Nucleus accumbens (tissue), 56 donors: ENCODE results near the gene HHATL.
A peak's percentile ranks its signal among the peaks of the same experiment; 100 is the strongest.

Source experiments
- DNase-seq, 56 donors: peaks; one replicate each; lab custom pipeline; 2025; lab: John Stamatoyannopoulos, UW

HHATL gene

DNA sequence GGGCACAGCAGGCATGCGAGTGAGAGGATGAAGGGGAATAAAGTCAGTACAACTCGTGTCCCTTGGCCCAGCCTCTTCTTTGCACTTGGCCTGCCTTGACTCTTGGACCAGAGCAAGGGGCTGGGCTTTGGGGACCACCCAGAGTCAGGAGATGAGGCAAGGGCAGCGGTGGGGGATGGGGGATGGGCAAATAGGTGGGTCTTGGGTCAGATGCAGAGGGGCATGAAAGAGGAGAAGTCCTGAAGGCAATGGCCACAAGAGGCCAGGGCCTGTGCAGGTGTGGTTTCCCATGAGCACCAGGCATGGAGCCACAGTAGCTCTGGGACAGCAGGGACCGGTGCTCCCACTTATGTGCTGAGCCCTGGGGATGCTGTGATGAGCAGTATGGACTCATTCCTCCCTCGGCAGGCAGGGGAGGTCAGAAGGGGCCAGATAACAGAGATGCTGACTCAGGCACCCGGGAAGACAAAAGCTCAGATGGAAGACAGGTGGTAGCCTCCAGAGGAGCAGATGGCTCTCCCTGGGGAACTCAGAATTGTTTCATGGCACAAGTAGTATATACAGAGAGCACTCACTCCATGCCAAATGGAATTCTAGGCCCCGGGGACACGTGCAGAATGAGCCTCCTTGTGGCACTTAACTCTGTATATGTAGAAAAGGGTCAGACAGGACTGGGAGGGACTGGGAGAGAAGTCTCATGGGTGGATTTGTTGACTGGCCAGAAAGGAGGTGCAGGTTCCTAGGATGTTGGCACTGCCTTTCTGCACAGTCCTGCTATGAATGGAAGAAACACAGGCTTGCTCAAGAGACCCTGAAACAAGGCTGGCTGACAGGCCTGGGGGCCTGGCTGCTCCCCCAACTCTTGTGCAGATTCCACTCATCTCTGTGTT is 34.8 kb downstream of the HHATL start:
- DNase-seq: no peak

DNA sequence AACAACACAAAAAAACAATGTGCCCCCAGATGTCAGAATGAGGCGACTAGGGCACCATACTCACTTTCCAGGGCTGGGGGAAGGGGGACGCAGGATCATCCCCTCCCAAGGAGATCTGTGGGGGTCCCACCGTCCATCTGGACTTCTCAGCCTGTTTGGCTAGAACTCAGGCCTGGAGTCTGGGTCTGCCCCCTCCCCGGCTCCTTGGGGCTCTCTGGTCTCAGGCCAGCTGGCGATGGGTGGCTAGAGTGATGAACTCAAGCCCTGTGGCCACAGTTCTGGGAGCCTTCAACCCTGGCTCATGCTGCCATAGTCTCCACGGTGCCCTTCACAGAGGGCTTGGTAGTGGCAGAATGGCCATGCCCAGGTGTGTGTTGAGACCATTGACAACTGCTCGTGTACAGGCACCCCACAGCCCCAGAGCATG is 35.5 kb downstream of the HHATL start:
- DNase-seq: no peak

DNA sequence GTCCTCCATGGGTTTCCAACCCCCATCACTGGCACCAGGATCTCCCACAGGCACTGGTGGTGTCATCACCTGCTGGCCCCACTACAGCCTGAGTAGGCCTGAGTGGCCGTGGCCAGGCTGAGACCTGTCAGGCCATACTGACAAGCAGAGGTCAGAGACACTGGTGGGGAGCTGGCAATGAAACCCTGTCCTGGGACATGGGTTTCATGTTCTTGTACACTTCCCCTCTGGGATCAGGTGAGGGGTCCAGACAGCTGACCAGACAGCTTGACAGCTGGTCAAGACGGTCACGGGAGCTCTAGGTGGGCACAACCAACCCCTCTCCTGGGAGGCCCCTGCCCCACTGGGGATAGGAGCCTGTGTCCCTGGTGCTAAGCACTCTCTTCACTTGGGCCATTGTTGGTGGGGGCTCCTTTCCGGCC is 36.0 kb downstream of the HHATL start:
- DNase-seq: no peak

DNA sequence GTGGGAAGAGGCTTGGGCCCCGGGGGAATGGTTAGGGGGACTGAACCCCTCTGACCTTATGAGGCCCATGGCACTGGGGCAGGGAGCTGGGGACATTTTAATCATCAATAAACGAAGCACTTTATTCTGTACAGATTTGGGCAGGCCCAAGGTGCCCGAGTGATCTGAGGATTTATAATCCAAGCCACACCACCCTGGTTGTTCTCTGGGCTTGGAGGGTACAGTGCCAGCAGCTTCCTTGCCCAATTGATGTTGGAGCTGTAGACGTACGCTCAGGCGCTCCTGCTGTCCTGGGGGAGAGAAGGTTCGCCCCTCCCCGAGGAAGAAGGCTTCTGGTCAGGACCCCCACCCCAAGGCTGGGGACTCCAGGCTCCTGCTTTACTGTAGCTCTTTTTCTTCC is 36.6 kb downstream of the HHATL start:
- DNase-seq: no peak

DNA sequence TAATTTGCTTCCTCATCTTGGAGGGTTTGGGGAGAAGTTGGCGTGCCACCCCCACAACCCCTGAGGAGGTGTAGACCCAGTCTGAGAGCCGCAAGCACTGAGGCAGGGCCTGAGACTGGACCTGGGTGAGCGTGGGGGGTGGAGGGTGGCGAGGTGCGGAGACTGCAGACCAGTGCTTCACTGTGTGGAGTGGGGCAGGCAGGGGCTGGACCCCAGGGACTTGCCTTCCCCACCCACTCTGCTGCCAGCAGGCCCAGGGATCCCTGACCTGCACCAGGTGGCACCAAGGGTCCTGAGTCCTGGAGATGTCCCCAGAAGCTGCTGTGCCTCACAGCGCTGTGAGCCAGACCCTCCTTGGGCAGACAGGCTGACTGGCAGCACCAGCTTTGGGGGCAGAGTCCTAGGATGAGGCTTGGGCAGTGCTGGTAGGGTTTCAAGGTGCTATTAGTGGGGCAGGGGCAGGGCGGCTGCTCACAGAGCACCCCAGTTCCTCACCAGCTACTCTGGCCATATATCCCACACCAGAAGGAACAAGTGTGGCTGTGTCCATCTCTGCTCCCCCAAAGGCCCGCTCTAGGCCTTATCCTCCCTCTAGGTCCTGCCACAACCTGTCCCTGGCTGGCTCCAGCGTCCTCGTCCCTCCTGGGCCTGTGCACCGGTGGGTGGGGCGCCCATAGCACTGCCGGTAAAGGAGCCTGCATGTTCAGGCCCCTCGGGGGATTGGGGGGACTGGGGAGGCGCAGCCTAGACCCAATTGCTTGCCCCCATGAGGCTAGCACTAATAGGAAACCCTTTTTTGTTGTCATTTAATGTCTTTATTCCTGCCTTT is 37.3 kb downstream of the HHATL start:
- DNase-seq: no peak

DNA sequence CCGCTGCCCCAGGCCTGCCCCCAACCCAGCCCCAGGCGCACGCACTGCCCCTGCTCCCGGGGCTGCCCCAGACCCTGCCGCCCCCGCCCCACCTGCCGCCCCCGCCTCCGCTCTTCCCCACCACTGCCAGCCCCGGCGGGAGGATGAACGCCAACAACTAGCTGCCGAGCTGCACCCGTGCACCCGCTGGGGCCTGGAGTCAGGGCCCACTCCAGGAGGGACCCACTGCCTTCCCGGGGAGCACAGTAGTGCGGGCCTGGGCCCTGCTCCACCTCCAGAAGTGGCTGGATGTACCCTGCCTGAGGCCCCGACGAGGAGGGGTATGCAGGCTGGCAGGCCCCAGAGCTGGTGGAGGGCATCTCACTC is 38.2 kb downstream of the HHATL start:
- DNase-seq: no peak

DNA sequence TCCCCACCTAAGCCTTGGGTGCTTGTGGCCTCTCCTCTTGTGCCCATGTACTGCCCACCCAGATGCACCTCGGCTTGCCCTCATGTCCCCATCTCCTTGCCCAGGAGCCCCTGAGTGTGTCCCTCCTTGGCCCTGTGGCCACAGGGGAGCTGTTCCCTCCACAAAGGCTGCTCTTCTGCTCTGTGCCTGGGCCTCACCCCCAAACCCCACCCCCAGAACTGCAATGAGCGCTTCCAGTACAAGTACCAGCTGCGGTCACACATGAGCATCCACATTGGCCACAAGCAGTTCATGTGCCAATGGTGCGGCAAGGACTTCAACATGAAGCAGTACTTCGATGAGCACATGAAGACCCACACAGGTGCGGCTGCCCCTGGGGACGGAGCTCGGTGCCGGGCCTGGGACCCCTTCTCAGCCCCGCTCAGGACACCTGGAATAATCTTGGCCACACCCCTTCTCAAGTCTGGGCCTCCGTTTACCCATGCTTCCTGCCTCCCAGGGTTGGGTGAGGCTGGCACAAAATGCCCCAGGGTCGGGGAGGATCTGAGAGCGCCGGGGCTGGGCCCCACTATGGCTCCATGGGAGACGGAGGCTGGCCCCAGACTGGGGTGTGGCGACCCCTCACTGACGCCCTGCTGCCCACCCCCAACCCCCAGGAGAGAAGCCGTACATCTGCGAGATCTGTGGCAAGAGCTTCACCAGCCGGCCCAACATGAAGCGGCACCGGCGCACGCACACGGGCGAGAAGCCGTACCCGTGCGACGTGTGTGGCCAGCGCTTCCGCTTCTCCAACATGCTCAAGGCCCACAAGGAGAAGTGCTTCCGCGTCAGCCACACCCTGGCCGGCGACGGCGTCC is 38.8 kb downstream of the HHATL start:
- no peak for DNase-seq

DNA sequence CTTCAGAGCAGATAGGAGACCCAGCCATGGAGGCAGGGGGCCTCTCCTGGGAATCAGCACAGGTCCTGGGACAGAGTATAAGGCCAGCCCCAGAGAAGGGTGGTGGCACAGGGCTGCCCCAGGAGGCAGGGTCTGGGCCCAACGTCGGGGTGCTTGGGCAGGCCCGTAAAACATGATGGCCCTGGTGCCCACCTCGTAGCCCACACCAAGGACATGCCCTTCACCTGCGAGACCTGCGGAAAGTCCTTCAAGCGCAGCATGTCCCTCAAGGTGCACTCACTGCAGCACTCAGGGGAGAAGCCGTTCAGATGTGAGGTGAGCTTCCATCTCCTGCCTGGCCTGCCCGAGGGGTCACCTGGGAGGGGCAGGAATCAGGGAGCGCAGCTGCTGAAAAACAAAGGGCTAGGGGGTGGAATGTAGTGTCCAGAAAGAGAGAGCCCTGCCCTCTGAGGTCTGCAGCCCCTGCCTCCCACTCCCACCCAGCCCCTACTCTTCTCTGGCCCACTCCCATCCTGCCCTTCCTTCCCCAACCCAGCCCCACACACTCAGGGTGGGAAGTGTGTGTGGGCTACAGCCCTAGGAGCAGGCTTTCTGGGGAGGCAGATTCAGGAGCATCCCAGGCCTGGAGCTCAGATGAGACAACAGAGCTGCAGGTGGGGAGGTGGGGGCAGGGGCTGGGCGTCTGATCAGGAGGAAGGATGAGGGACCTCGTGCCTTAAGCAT is 39.6 kb downstream of the HHATL start:
- no peak for DNase-seq

DNA sequence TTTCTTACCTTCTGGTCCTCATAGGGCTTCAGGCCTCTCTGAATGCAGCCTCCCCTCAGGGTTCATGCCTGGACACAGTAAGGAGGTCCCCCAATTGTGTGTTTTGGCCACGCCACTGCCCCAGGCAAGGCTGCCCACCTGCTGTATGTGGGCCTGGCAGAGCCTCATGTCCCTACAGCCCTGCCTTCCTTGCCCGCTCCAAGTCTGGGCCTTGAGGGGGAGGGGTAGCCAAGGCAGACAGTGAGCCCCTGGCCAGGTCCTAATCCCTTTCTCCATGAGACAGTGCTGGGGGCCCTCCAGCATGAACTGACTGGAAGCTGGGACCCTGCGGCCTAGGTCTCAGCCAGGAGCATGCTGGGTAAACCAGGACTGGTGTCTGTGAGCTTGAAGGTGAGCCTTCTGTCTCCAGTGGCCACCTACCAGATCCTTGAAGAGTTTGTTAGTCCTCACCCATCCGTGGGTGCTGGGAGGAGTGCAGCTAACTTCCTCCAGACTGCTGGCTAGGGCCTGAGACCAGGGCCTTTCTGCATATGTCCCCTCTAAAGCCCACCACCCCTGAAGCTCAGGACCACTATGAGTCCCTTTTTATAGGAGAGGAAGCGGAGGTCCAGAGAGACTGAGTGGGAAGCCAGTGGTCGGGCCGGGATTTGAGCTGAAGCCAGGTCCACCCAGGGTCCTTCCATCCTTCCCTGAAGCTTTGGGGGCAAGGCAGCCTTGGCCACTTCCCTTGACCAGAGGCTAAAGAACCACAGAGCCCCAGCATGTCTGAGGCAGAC is 40.4 kb downstream of the HHATL start:
- DNase-seq: no peak

DNA sequence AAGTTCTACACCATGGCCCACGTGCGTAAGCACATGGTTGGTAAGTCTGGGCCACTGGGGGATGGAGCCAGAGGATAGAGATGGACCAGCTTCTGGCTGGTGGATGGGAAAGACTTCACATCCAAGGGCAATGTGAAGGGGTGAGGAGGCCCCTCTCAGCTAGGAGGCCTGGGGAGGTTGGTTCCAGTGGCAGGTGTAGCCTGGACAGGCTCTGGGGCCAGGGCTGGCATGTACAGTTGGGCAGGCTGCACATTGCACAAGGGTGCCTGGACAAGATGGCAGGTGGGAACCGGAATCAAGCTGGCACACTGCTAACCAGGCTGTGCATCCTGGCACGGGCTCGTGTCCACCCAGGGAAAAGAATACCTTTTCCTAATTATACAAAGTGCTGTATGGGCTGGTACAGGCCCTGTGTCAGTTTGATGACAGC is 41.0 kb downstream of the HHATL start:
- DNase-seq: no peak

DNA sequence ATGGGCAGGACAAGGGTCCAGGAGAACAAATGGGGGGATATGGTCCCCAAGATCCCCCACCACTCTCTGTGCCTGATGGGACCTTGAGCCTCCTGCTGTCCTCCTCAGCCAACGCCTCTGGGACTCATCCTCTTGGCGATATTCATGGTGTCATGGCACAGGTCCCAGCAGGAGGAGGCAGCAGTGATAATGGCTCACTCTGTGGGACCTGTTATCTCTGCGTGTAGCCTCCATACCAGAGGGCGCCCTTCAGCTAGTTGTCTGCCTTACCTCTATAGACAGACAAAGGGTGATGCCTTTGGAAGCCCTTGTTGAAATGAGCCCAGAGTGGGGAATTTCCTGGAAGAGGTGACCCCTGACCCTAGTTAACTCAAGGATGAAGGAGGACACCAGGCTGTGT is 41.7 kb downstream of the HHATL start:
- DNase-seq: no peak

DNA sequence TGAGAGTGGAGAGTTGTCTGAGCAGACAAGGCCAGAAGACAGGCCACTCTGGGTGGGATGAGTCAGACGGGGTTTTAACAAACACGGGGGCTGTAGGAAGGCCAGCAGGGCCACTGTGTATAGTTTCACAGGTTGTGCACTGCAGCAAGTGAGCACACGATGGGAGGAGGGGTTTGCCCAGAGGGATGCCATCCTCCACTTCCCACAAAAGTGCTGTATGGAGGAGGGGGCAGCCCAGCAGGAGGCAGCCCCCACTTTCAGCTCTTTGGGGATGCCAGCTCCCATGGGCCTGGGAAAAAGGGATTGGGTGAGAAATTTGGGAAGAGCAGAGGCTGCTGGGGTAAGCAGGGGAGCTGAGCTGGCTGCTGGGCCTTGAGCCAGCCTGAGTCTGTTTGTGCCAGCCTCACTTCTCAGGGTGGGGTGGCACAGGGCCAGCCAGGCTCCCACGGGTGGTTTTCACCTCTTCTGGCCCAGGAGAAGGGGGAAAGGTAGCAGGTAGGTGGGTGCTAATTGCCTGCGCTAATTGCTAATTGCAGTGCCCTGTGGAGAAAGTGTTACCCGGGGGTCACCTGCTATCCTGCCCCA is 42.4 kb downstream of the HHATL start:
- peak in 1 of 56 donors; percentile 36 for DNase-seq

DNA sequence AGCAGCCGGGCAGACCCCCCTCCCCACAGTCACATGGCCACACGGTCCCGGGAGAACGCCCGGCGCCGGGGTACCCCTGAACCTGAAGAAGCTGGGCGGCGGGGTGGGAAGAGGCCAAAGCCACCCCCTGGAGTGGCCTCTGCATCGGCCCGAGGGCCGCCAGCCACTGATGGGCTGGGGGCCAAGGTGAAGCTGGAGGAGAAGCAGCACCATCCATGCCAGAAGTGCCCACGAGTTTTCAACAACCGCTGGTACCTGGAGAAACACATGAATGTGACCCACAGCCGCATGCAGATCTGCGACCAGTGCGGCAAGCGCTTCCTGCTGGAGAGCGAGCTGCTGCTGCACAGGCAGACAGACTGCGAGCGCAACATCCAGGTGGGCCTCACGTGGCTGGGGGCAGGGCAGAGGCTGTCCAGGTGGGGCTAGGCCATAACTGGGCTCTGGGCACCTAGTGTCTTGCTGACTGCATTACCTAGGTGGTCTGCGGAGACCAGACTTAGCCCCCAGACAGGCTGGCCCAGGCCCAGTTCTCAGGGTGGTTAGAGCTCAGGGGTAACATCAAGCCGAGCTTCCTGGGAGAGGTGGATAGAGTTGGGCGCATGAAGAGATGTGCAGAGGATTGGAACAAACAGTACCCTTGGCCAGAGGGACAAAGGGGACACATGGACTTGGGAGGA is 43.0 kb downstream of the HHATL start:
- no peak for DNase-seq

DNA sequence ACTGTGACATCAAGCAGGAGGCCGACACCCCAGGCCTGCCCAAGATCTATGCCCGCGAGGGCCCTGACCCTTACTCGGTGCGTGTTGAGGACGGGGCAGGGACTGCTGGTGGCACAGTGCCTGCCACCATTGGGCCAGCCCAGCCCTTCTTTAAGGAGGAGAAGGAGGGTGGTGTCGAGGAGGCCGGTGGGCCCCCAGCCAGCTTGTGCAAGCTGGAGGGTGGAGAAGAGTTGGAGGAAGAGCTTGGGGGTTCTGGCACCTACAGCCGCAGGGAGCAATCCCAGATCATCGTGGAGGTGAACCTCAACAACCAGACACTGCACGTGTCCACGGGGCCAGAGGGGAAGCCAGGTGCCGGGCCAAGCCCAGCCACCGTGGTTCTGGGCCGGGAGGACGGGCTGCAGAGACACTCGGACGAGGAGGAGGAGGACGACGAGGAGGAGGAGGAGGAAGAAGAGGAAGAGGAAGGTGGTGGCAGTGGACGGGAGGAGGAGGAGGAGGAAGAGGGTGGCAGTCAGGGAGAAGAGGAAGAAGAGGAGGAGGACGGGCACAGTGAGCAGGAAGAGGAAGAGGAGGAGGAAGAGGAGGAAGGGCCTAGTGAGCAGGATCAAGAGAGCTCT is 43.7 kb downstream of the HHATL start:
- no peak for DNase-seq

DNA sequence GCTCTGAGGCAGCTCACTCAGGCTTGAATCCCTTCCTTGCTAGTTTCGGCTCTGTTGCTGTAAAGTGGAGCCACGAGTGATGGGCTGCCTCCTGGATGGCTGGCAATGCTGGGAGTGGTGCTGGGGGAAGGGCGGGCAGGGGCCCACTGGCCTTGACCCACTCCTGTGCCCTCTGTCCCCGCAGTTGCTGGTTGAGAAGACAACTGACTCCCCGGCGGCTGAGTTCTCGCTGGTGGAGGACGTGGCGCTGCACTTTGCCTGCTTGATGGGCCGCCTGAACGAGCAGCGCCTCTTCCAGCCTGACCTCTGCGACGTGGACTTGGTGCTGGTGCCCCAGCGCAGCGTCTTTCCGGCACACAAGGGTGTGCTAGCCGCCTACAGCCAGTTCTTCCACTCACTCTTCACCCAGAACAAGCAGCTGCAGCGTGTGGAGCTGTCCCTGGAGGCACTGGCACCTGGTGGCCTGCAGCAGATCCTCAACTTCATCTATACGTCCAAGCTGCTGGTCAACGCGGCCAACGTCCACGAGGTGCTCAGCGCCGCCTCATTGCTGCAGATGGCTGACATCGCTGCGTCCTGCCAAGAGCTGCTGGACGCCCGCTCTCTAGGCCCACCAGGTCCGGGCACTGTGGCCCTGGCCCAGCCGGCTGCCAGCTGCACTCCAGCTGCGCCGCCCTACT is 44.4 kb downstream of the HHATL start:
- DNase-seq: peak in 10 of 56 donors; percentile 34 to 61 (median 51)

DNA sequence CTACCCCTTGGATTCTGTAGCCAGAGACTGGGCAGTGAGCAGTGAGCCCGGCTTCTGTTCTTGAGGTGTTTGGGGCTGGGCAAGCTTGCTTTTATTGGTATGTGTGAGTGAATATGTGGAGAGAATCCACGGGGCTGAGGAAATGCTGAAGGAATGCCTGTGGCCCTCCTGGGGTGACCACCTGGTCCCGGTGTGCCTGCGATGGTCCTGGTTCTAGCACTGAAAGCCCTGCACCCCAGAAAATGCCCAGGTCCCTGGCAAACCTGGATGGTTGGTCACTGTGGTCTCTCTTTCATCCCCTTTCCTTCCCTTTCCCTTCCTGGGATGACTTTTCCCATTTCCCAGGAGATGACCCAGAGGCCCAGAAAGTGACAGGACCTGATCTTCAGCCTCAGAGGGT is 44.9 kb downstream of the HHATL start:
- DNase-seq: no peak
